DMS153 treated with DMSO at 0.1 percent for 48 hours (cell line): Measurements from ENCODE around the gene IDNK.

Experiments
- DNase-seq: peaks from one replicate; lab custom pipeline; 2025; ENCODE audit not compliant: unreplicated experiment; lab: John Stamatoyannopoulos, UW

The IDNK gene

DNA sequence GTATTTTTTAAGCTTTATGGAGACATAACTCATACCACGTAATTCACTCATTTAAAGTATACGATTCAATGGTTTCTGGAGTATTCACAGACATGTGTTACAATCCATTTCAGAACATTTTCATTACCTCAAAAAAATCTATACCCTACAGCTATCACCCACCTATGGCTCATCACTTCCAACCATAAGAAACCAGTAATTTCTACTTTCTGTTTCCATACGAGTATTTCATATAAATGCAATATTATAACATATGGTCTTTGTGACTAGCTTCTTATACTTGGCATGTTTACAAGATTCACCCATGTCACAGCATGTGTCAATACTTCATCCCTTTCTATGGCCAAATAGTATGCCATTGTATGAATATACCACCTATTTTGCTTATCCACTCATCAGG, 66.0 kb downstream of the IDNK start:
- DNase-seq: no peak

DNA sequence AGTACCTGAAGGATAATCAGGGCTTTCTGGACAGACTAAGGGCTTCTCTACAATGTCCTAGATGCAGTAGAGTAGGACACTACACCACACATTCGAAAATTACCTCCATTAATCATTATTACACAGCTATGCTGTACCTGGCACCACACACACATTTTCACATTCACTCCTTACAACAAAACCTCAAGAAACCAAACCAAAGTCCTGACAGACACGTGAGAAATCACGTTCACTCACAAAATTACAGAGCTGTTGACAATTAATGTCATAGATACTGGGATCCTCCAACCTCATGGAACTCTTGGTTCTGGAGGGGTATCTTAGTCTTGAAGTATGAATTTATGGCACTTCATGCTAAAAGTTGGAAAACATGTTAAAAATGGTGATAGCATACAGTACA, 68.5 kb downstream of the IDNK start:
- no peak for DNase-seq
